Sigmoid colon (tissue), 4 donors: ENCODE measurements around the gene CD44.

Source experiments
- EP300 ChIP-seq, 4 donors: sonication (generic); formaldehyde crosslinking; IDR thresholded peaks; one replicate each; pipeline ENCODE4 v1.6.1; 2017; ENCODE audit warnings: antibody characterized with exemption in 4 of 4
- POLR2A ChIP-seq, 2 donors: fragments of 450-650 bp; IDR thresholded peaks; one replicate each; pipeline ENCODE4 v1.6.1; 2016; ENCODE audit warnings: antibody characterized with exemption in 2 of 2, mild to moderate bottlenecking in 2 of 2, moderate library complexity in 2 of 2
- TF ChIP-seq, protein P1 (sequence below), 4 experiments: fragments of 450-650 bp in 3 of 4; fragments of 200-600 bp in 1 of 4; IDR thresholded peaks; one replicate each; pipeline ENCODE4 v1.5.1; 2016 to 2019; ENCODE audit warnings: antibody characterized with exemption in 4 of 4, mild to moderate bottlenecking in 3 of 4, moderate library complexity in 2 of 4

DNA sequence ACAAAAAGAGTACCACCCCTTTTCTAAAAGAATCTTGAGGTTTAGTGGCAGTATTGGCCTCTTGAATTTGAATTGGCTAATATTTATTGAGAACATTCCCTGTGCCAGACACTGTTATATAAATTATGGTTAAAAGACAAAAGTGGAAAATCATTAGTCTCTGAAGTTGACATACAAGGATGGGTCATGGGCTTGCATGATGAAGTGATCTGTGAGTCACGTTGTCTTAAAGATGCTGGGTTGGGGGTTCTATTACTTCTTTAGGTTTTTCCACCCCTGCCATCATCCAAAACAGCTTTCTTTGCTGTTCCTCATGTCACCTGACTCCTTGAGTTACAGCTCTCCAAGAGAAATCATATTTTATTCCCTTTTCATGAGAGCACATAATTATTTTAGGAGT, 85.0 kb downstream of the CD44 start:
- TF ChIP-seq, protein P1, sequence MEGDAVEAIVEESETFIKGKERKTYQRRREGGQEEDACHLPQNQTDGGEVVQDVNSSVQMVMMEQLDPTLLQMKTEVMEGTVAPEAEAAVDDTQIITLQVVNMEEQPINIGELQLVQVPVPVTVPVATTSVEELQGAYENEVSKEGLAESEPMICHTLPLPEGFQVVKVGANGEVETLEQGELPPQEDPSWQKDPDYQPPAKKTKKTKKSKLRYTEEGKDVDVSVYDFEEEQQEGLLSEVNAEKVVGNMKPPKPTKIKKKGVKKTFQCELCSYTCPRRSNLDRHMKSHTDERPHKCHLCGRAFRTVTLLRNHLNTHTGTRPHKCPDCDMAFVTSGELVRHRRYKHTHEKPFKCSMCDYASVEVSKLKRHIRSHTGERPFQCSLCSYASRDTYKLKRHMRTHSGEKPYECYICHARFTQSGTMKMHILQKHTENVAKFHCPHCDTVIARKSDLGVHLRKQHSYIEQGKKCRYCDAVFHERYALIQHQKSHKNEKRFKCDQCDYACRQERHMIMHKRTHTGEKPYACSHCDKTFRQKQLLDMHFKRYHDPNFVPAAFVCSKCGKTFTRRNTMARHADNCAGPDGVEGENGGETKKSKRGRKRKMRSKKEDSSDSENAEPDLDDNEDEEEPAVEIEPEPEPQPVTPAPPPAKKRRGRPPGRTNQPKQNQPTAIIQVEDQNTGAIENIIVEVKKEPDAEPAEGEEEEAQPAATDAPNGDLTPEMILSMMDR (IDR thresholded peaks at IDR 0.05), result no peak
- no peak for TF ChIP-seq EP300 (IDR thresholded peaks at IDR 0.05)
- no peak for TF ChIP-seq POLR2A (IDR thresholded peaks at IDR 0.05)
